ENCODE data around the gene DNAH14.
"Not testable (repeated sequence)": the region's sequence is repeated elsewhere in the genome, so short reads cannot be mapped to it uniquely, and the experiment has no call there.

DNAH14 gene

DNA sequence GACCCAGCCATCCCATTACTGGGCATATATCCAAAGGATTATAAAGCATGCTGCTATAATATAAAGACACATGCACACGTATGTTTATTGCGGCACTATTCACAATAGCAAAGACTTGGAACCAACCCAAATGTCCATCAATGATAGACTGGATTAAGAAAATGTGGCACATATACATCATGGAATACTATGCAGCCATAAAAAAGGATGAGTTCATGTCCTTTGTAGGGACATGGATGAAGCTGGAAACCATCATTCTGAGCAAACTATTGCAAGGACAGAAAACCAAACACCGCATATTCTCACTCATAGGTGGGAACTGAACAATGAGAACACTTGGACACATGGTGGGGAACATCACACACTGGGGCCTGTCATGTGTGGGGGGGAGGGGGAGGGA lies 457.4 kb downstream of the DNAH14 start:
- H3K27me3 ChIP-seq (ENCODE audit: control insufficient read depth, insufficient read depth, low read length); H3K36me3 ChIP-seq (ENCODE audit: insufficient read depth, low read length); H3K9me3 ChIP-seq (replicated peaks; ENCODE audit: low read length); H3K9ac ChIP-seq (ENCODE audit: low read depth, low read length); H3K4me2 ChIP-seq (ENCODE audit: low read length); H3K4me1 ChIP-seq (ENCODE audit: control insufficient read depth, insufficient read depth, low read length); H3K4me3 ChIP-seq (ENCODE audit: low read length): not testable (repeated sequence)

DNA sequence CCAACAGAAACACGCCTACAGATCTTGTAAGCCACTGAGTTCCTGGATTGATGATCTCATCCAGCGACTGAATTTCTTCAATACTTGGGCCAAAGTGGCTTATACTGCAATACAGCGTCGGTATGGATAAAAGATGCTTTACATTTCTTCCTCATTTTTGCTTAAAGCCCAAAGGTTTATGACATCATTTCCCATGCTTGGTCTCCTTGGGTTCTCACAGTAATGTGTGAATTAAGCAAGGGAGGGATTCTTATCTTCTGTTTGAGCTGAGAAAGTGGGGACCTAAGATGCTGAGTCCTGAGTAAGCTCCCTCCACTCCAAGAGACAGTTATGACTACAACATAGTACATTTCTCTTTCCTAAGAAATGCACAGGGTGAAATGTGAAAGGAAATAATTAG lies 458.9 kb downstream of the DNAH14 start:
- H3K4me2 ChIP-seq (ENCODE audit: low read length), result no peak overlapping the region
- H3K4me1 ChIP-seq (ENCODE audit: control insufficient read depth, insufficient read depth, low read length), result no peaks in the 10 kb centered on the region
- H3K9me3 ChIP-seq (replicated peaks; ENCODE audit: low read length), result no peaks in the 10 kb centered on the region
- no peaks in the 10 kb centered on the region for H3K27me3 ChIP-seq (ENCODE audit: control insufficient read depth, insufficient read depth, low read length)
- no peak overlapping the region for H3K4me3 ChIP-seq (ENCODE audit: low read length)
- no peak overlapping the region for H3K9ac ChIP-seq (ENCODE audit: low read depth, low read length)
- H3K36me3 ChIP-seq (ENCODE audit: insufficient read depth, low read length), result no peaks in the 10 kb centered on the region

GRCh38 chr1:225389843-225390242 lies 460.4 kb downstream of the DNAH14 start:
- Histone ChIP-seq H3K36me3 (ENCODE audit: insufficient read depth, low read length) (no peaks in the 10 kb centered on the region), H3K4me2 (ENCODE audit: low read length) (no peak overlapping the region), H3K9ac (ENCODE audit: low read depth, low read length) (no peak overlapping the region), H3K4me3 (ENCODE audit: low read length) (no peak overlapping the region), H3K4me1 (ENCODE audit: control insufficient read depth, insufficient read depth, low read length) (no peaks in the 10 kb centered on the region), H3K9me3 (replicated peaks; ENCODE audit: low read length) (no peaks in the 10 kb centered on the region), H3K27me3 (ENCODE audit: control insufficient read depth, insufficient read depth, low read length) (no peaks in the 10 kb centered on the region)

DNA sequence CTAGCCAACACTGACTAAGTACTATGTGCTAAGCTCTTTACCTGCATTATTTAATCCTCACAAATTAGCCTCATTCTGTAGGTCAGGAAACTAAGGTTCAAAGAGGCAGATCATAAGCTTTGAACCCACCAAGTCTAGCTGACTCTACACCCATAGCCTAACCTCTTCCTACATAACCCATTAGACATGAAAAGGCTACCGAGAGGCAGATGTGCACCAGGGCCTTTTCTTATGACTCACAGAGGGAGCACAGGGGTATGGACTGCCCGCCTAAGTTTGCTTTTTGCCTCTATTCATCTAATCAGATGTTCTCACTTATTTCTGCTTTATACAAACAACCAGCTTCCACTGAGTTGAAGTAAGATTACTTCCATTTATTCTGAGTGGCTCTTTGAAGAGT lies 466.9 kb downstream of the DNAH14 start:
- Histone ChIP-seq H3K4me3 (ENCODE audit: low read length) (no peak overlapping the region), H3K9ac (ENCODE audit: low read depth, low read length) (no peak overlapping the region), H3K36me3 (ENCODE audit: insufficient read depth, low read length) (peaks cover 8% of the 10 kb centered on the region), H3K27me3 (ENCODE audit: control insufficient read depth, insufficient read depth, low read length) (no peaks in the 10 kb centered on the region), H3K9me3 (replicated peaks; ENCODE audit: low read length) (no peaks in the 10 kb centered on the region), H3K4me2 (ENCODE audit: low read length) (no peak overlapping the region), H3K4me1 (ENCODE audit: control insufficient read depth, insufficient read depth, low read length) (no peaks in the 10 kb centered on the region)

- Histone ChIP-seq H3K27me3 (ENCODE audit: control insufficient read depth, insufficient read depth, low read length) (no peaks in the 10 kb centered on the region), H3K9me3 (replicated peaks; ENCODE audit: low read length) (no peaks in the 10 kb centered on the region), H3K4me1 (ENCODE audit: control insufficient read depth, insufficient read depth, low read length) (no peaks in the 10 kb centered on the region), H3K36me3 (ENCODE audit: insufficient read depth, low read length) (peaks cover 19% of the 10 kb centered on the region), H3K9ac (ENCODE audit: low read depth, low read length) (no peak overlapping the region), H3K4me2 (ENCODE audit: low read length) (no peak overlapping the region), H3K4me3 (ENCODE audit: low read length) (no peak overlapping the region)
Measured at GRCh38 chr1:225400968-225401367, 471.5 kb downstream of the DNAH14 start.

DNA sequence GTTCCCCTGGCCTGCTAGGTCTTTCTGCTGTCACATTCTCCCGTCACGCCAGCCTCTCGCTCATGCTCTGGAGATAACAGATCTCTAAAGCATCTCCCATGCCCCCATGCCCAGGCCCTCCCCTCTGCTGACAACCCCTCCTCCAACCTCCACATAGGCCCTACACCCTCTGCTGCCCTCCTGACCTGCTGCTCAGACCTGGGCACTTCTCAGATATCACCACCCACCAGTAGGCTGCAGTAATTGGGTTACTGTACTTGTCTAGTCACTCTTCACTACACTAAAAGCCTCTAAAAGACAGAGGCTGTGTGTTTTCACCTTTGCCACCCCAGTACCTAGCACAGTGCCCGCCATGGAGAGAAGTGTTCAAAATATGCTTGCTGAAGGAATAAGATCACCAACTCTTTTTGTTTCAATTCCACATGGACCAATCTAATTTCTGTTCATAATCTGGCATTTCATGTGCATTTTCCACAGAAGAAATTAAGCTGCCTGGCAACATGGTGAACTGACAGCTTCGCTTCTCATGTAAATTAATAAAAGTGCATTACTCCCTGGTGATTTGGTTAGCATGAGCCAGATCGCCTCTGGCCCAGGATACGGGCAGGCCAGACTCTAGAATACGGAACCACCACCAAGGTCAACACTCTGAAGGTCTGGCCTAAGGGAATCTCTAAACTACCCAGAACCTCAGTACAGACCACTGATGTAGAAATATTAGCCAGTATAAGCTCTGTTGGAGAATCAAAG lies 477.7 kb downstream of the DNAH14 start:
- Histone ChIP-seq H3K9ac (ENCODE audit: low read depth, low read length) (no peak overlapping the region), H3K4me1 (ENCODE audit: control insufficient read depth, insufficient read depth, low read length) (no peaks in the 10 kb centered on the region), H3K9me3 (replicated peaks; ENCODE audit: low read length) (no peaks in the 10 kb centered on the region), H3K4me2 (ENCODE audit: low read length) (no peak overlapping the region), H3K4me3 (ENCODE audit: low read length) (no peak overlapping the region), H3K36me3 (ENCODE audit: insufficient read depth, low read length) (peaks cover 24% of the 10 kb centered on the region), H3K27me3 (ENCODE audit: control insufficient read depth, insufficient read depth, low read length) (no peaks in the 10 kb centered on the region)

DNA sequence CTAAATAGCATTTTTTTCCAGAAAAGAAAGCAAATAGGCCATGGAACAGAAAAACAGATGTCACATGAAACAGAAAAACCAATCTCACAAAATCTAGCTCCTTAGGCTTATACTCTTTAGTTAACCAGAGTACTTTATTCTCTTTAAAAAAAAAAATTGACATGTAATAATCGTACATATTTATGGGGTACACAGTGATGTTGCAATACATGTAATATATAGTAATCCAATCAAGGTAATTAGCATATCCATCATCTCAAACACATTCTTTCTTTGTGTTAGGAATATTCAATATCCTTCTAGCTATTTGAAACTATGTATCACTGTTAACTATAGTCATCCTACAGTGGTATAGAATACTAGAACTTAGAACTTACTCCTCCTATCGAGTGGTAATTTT lies 478.3 kb downstream of the DNAH14 start:
- Histone ChIP-seq H3K9me3 (replicated peaks; ENCODE audit: low read length) (no peaks in the 10 kb centered on the region), H3K36me3 (ENCODE audit: insufficient read depth, low read length) (peaks cover 27% of the 10 kb centered on the region), H3K9ac (ENCODE audit: low read depth, low read length) (no peak overlapping the region), H3K4me3 (ENCODE audit: low read length) (no peak overlapping the region), H3K27me3 (ENCODE audit: control insufficient read depth, insufficient read depth, low read length) (no peaks in the 10 kb centered on the region), H3K4me1 (ENCODE audit: control insufficient read depth, insufficient read depth, low read length) (no peaks in the 10 kb centered on the region), H3K4me2 (ENCODE audit: low read length) (no peak overlapping the region)

DNA sequence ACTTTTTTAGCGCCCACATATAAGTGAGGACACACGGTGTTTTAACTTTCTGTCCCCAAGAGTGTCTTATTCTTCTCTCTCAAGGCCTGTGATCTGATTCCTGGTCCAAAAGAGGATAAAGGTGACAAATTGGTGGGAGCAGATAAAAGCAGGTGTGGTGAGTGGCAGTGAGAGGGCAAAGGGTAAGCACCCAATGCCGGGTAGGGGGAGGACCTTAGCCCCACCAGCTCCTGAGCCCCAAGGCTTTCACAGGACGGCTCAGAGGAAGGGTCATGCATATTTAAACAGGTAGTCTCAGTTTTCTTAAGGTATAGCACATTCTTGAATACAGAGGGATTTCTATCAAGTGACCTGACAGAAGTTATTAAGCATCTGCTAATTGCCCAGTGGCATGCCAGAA lies 478.8 kb downstream of the DNAH14 start:
- Histone ChIP-seq H3K4me1 (ENCODE audit: control insufficient read depth, insufficient read depth, low read length) (no peaks in the 10 kb centered on the region), H3K4me2 (ENCODE audit: low read length) (no peak overlapping the region), H3K9ac (ENCODE audit: low read depth, low read length) (no peak overlapping the region), H3K9me3 (replicated peaks; ENCODE audit: low read length) (no peaks in the 10 kb centered on the region), H3K36me3 (ENCODE audit: insufficient read depth, low read length) (peaks cover 27% of the 10 kb centered on the region), H3K4me3 (ENCODE audit: low read length) (no peak overlapping the region), H3K27me3 (ENCODE audit: control insufficient read depth, insufficient read depth, low read length) (no peaks in the 10 kb centered on the region)

- H3K9me3 ChIP-seq (replicated peaks; ENCODE audit: low read length), result no peaks in the 10 kb centered on the region
- H3K9ac ChIP-seq (ENCODE audit: low read depth, low read length), result no peak overlapping the region
- peaks cover 32% of the 10 kb centered on the region for H3K36me3 ChIP-seq (ENCODE audit: insufficient read depth, low read length)
- no peak overlapping the region for H3K4me3 ChIP-seq (ENCODE audit: low read length)
- no peak overlapping the region for H3K4me2 ChIP-seq (ENCODE audit: low read length)
- no peaks in the 10 kb centered on the region for H3K27me3 ChIP-seq (ENCODE audit: control insufficient read depth, insufficient read depth, low read length)
- H3K4me1 ChIP-seq (ENCODE audit: control insufficient read depth, insufficient read depth, low read length), result no peaks in the 10 kb centered on the region
Measured at GRCh38 chr1:225409051-225409450, 479.6 kb downstream of the DNAH14 start.

DNA sequence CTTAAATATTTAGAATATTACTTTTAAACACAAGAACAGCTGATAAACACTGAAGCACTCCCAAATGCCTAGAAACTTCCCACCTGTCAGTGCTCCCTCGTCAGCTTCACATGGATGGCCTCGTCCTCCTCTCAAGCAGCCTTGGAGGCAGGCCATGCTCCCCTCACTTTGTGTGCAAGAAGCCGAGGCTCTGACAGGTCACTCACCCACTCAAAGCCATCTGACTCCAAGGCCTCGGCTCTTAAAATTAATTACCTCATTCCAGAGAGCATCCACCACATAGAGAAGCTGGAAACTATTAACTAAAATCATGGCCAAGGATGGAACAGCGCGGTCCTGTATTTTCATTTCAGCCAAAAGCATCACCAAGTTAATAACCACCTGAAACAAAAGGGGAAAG lies 480.6 kb downstream of the DNAH14 start:
- Histone ChIP-seq H3K36me3 (ENCODE audit: insufficient read depth, low read length) (peaks cover 38% of the 10 kb centered on the region), H3K4me3 (ENCODE audit: low read length) (no peak overlapping the region), H3K4me1 (ENCODE audit: control insufficient read depth, insufficient read depth, low read length) (no peaks in the 10 kb centered on the region), H3K9me3 (replicated peaks; ENCODE audit: low read length) (no peaks in the 10 kb centered on the region), H3K27me3 (ENCODE audit: control insufficient read depth, insufficient read depth, low read length) (no peaks in the 10 kb centered on the region), H3K9ac (ENCODE audit: low read depth, low read length) (no peak overlapping the region), H3K4me2 (ENCODE audit: low read length) (no peak overlapping the region)

GRCh38 chr1:225412321-225412720 lies 482.8 kb downstream of the DNAH14 start:
- Histone ChIP-seq H3K27me3 (ENCODE audit: control insufficient read depth, insufficient read depth, low read length) (no peaks in the 10 kb centered on the region), H3K36me3 (ENCODE audit: insufficient read depth, low read length) (peaks cover 53% of the 10 kb centered on the region), H3K4me1 (ENCODE audit: control insufficient read depth, insufficient read depth, low read length) (no peaks in the 10 kb centered on the region), H3K9me3 (replicated peaks; ENCODE audit: low read length) (no peaks in the 10 kb centered on the region), H3K9ac (ENCODE audit: low read depth, low read length) (no peak overlapping the region), H3K4me3 (ENCODE audit: low read length) (no peak overlapping the region), H3K4me2 (ENCODE audit: low read length) (no peak overlapping the region)

GRCh38 chr1:225412803-225413351 lies 483.4 kb downstream of the DNAH14 start:
- H3K9ac ChIP-seq (ENCODE audit: low read depth, low read length), result no peak overlapping the region
- H3K4me1 ChIP-seq (ENCODE audit: control insufficient read depth, insufficient read depth, low read length), result no peaks in the 10 kb centered on the region
- H3K36me3 ChIP-seq (ENCODE audit: insufficient read depth, low read length), result peaks cover 58% of the 10 kb centered on the region
- no peak overlapping the region for H3K4me3 ChIP-seq (ENCODE audit: low read length)
- H3K27me3 ChIP-seq (ENCODE audit: control insufficient read depth, insufficient read depth, low read length), result no peaks in the 10 kb centered on the region
- H3K9me3 ChIP-seq (replicated peaks; ENCODE audit: low read length), result no peaks in the 10 kb centered on the region
- no peak overlapping the region for H3K4me2 ChIP-seq (ENCODE audit: low read length)
